Glomerular visceral epithelial cell (primary cell): Measurements from ENCODE around the gene ADAMTS17.

ENCODE experiments used
- DNase-seq: peaks from one replicate; pipeline ENCODE4 v3.0.0-alpha.2; 2016; ENCODE audit errors: extremely low spot score

ADAMTS17 gene, protein sequence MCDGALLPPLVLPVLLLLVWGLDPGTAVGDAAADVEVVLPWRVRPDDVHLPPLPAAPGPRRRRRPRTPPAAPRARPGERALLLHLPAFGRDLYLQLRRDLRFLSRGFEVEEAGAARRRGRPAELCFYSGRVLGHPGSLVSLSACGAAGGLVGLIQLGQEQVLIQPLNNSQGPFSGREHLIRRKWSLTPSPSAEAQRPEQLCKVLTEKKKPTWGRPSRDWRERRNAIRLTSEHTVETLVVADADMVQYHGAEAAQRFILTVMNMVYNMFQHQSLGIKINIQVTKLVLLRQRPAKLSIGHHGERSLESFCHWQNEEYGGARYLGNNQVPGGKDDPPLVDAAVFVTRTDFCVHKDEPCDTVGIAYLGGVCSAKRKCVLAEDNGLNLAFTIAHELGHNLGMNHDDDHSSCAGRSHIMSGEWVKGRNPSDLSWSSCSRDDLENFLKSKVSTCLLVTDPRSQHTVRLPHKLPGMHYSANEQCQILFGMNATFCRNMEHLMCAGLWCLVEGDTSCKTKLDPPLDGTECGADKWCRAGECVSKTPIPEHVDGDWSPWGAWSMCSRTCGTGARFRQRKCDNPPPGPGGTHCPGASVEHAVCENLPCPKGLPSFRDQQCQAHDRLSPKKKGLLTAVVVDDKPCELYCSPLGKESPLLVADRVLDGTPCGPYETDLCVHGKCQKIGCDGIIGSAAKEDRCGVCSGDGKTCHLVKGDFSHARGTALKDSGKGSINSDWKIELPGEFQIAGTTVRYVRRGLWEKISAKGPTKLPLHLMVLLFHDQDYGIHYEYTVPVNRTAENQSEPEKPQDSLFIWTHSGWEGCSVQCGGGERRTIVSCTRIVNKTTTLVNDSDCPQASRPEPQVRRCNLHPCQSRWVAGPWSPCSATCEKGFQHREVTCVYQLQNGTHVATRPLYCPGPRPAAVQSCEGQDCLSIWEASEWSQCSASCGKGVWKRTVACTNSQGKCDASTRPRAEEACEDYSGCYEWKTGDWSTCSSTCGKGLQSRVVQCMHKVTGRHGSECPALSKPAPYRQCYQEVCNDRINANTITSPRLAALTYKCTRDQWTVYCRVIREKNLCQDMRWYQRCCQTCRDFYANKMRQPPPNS

DNA sequence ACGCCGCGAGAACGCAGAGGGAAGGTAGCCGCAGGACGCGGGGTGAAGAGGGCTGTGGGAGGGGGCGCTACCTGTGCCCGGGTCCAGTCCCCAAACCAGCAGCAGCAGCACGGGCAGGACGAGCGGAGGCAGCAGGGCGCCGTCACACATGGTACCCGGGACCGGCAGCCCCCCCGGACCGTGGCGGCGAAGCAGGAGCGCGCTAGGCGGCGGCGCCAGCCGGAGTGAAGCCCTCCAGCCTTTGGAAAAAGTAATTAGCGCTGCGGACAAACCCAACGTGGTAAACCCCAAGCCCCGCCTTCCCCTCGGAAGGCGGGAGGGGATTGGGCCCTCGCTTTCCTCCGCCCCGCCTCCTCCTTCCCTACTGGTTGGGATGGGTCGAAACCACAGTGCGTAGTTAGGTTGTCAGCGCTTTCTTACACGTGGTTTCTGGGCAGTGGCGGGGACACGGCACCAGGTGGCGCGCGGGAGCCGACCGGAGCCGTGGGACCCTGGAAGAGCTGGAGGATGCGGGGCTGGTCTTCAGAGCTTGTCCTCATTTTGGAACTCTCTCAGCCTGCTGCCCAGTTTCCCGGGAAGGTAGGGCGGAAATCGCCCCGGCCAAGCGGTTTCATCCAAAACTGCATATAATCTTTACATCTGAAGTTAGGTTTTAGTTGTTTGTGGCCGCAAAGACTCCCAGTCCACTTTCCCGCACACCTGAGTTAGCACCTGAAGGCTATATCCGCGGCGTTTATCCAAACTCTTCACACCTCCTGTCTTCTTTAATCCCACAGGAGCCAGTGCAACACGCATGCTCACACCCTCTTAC is at the start of gene ADAMTS17:
ADAMTS17 (minus strand) TSS at position 226 of the 811 bp plus-strand sequence; CDS start at position 150, 76 bp downstream.
- DNase-seq, result no peak

- no peak for DNase-seq
Measured at GRCh38 chr15:100385300-100386050, 43.7 kb upstream of the ADAMTS17 start.

DNA sequence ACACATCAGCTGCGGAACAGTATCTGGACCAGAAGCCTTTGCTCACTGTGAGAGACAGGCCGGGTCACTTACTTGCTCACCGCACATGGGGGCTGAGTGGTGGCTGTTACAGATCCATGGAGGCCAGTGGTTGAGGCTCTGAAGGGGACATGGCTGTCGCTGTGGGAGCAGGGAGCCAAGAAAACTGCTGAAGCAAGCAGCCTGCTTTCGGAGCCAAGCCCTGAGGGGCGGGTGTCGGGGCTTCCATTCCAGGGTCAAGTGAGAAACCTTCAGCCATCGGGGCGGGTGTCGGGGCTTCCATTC is 42.3 kb upstream of the ADAMTS17 start:
- DNase-seq, result no peak

- no peak for DNase-seq
Measured at GRCh38 chr15:100383302-100384107, 41.7 kb upstream of the ADAMTS17 start.

GRCh38 chr15:100373942-100374341 is 32.2 kb upstream of the ADAMTS17 start:
- DNase-seq, result no peak

- DNase-seq, result no peak
Measured at GRCh38 chr15:100373120-100373896, 31.5 kb upstream of the ADAMTS17 start.

GRCh38 chr15:100372739-100373119 is 31.0 kb upstream of the ADAMTS17 start:
- DNase-seq, result no peak

- no peak for DNase-seq
Measured at GRCh38 chr15:100355342-100355741, 13.6 kb upstream of the ADAMTS17 start.

DNA sequence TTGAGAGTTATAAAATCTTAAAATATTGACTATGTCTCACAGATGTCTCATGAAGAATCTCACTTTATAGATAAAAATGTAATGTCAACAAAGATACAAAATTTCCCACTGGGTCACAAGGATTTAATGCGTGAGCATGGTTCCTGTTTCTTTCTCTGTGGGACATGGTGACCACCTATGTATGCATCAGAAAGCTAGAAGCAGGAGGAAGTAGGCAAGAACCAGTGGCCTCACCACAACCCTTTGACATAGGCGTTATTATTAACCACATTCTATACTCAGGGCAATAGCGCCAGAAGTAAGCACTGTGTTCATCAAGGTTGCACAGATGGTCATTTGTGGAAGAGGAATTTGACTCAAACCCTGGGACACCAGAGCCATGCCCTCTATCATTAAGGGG is 11.7 kb upstream of the ADAMTS17 start:
- no peak for DNase-seq

GRCh38 chr15:100350434-100351226 is 8.9 kb upstream of the ADAMTS17 start:
- DNase-seq, result no peak

- DNase-seq, result no peak
Measured at GRCh38 chr15:100349696-100350433, 8.1 kb upstream of the ADAMTS17 start.

GRCh38 chr15:100349321-100349695 is 7.5 kb upstream of the ADAMTS17 start:
- DNase-seq, result no peak

- DNase-seq, result no peak
Measured at GRCh38 chr15:100348578-100348977, 6.8 kb upstream of the ADAMTS17 start.

DNA sequence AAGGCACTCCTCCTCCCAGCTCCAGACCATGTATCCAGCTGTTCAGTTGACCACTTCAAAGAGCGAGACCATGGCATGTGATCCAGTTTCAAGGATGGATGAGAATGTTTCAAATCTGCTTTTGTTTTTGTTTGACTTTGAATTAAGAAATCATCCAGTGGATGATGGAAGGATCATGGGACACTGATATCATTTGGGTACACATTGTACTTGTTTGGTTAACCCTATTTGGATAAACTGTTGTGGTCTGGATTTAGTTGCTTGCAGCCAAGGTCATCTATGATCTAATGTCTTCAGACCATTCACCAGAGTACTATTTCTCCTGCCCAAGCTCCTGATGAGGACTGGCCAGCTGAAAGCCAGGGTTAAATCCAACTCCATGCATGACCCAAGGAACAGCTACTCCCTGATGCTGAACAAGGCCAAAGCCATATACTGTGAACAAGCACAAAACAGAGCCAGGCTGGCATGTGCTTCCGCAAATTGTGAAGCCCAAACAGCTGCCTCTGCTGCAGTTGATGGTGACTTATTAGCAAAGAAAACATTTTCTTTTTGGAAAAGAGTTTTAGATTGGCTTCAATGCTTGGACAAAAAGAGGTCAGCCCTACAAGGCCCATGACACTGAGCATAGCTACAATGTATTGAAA is 5.2 kb upstream of the ADAMTS17 start:
- DNase-seq, result no peak

- no peak for DNase-seq
Measured at GRCh38 chr15:100345438-100345837, 3.7 kb upstream of the ADAMTS17 start.

GRCh38 chr15:100343251-100343650 is 1.5 kb upstream of the ADAMTS17 start:
- no peak for DNase-seq

- DNase-seq, result no peak
Measured at GRCh38 chr15:100341239-100341749, 481 bp downstream of the ADAMTS17 start.
